ENCODE measurements around the gene TRPM3. TPM values are rescaled to one million over a fixed set of nuclear protein-coding genes. Genes with fewer than 3 reads are reported as not detected.

The TRPM3 gene
- total and polyA plus RNA-seq, 2 of the 8 experiments (the other 6 are each of a cell fraction or from before 2014, with no cell fraction given): 2.4 to 10.9 TPM

- Histone ChIP-seq H3K36me3 (ENCODE audit: control insufficient read depth in 2 of 4, insufficient read depth in 4 of 4, low read length in 3 of 4) (no peaks in the 10 kb centered on the region), H3K4me1 (replicated peaks in 1 of 4; ENCODE audit: control insufficient read depth in 3 of 4, insufficient read depth in 4 of 4, low read length in 3 of 4) (no peaks in the 10 kb centered on the region), H3K23ac (ENCODE audit: insufficient read length) (no peak overlapping the region), H2AFZ (ENCODE audit: low read length) (no peak overlapping the region), H2AK5ac (ENCODE audit: low read depth, low read length) (no peak overlapping the region), H3K23me2 (ENCODE audit: low read depth, low read length) (no peaks in the 10 kb centered on the region), H2BK20ac (ENCODE audit: low read length) (no peak overlapping the region), H3K4me2 (ENCODE audit: insufficient read depth in 1 of 2, low read depth in 2 of 2, low read length in 2 of 2) (no peak overlapping the region), H3K56ac (replicated peaks; ENCODE audit: insufficient read length, low read depth, low read length) (no peak overlapping the region), H2BK15ac (ENCODE audit: low read length) (no peak overlapping the region), H3K79me2 (ENCODE audit: control insufficient read depth in 1 of 2, insufficient read depth in 2 of 2, low read length in 2 of 2) (no peaks in the 10 kb centered on the region), H3K9ac (replicated peaks in 1 of 4; ENCODE audit: extremely low read depth in 1 of 4, low read depth in 3 of 4, low read length in 3 of 4) (no peak overlapping the region), H3K4me3 (ENCODE audit: extremely low read depth in 1 of 4, insufficient read depth in 2 of 4, low read depth in 3 of 4, low read length in 4 of 4) (no peak overlapping the region), H3K18ac (ENCODE audit: extremely low read depth, low read length) (no peak overlapping the region), H2BK120ac (replicated peaks; ENCODE audit: low read depth, low read length) (no peak overlapping the region), H4K91ac (replicated peaks; ENCODE audit: insufficient read length, low read length) (no peak overlapping the region), H4K20me1 (replicated peaks in 1 of 2; ENCODE audit: control insufficient read depth in 1 of 2, insufficient read depth in 2 of 2, low read length in 2 of 2) (no peaks in the 10 kb centered on the region), H4K5ac (ENCODE audit: insufficient read length, low read depth, low read length) (no peak overlapping the region), H3K27ac (ENCODE audit: low read depth, low read length) (no peak overlapping the region), H3K14ac (ENCODE audit: insufficient read length) (no peak overlapping the region), H2BK5ac (ENCODE audit: low read depth, low read length) (no peak overlapping the region), H2BK12ac (ENCODE audit: low read depth, low read length) (no peak overlapping the region), H3K79me1 (ENCODE audit: low read depth, low read length) (no peaks in the 10 kb centered on the region), H4K8ac (ENCODE audit: extremely low read depth, insufficient read depth, low read length) (no peak overlapping the region), H3K4ac (replicated peaks; ENCODE audit: insufficient read length, low read depth, low read length) (no peak overlapping the region), H3K27me3 (replicated peaks in 1 of 4; ENCODE audit: control insufficient read depth in 3 of 4, extremely low read depth in 1 of 4, insufficient read depth in 3 of 4, low read length in 3 of 4) (no peaks in the 10 kb centered on the region), H3K9me3 (ENCODE audit: insufficient read depth in 2 of 2, low read depth in 1 of 2, low read length in 1 of 2) (no peaks in the 10 kb centered on the region)
- CTCF ChIA-PET (ENCODE audit: partially characterized antibody): no interaction called here
- POLR2A ChIA-PET (ENCODE audit: partially characterized antibody): no interaction called here
- no peak for DNase-seq (ENCODE audit: low read depth in 1 of 2, low spot score in 2 of 2)
- FAIRE-seq: no peak
- 96% methylated on average over 1 of the region's 1 CpG; no CpG with 5 or more reads in 1 of the 2 experiments for WGBS, 2 experiments (ENCODE audit: extremely low coverage in 1 of 2, insufficient coverage in 1 of 2, insufficient read length in 1 of 2, insufficient replicate concordance in 2 of 2, low coverage in 1 of 2, low lambda C conversion rate in 2 of 2, missing lambda C conversion rate in 1 of 2)
- TF ChIP-seq SP2 (IDR thresholded peaks at IDR 0.05; ENCODE audit: low read length) (no peak), SIN3A (conservative IDR thresholded peaks at IDR 0.05 in 1 of 2, IDR thresholded peaks at IDR 0.05 in 1 of 2; ENCODE audit: low read depth in 1 of 2, low read length in 2 of 2) (no peak), EZH2 (IDR thresholded peaks at IDR 0.05; ENCODE audit: low read depth, low read length, severe bottlenecking) (no peak), NRF1 (IDR thresholded peaks at IDR 0.05; ENCODE audit: low read depth, low read length) (no peak), CBX8 (IDR thresholded peaks at IDR 0.05; ENCODE audit: borderline replicate concordance, low read depth, low read length) (no peak), SUZ12 (IDR thresholded peaks at IDR 0.05; ENCODE audit: low read length) (no peak), ZNF274 (IDR thresholded peaks at IDR 0.05; ENCODE audit: borderline replicate concordance, extremely low read depth, low read length) (no peak), MAFK (IDR thresholded peaks at IDR 0.05; ENCODE audit: low read depth, low read length) (no peak), KDM4A (IDR thresholded peaks at IDR 0.05; ENCODE audit: low read depth, low read length, severe bottlenecking) (no peak), KDM5A (IDR thresholded peaks at IDR 0.05; ENCODE audit: low read length) (no peak), BCL11A (IDR thresholded peaks at IDR 0.05; ENCODE audit: low read depth in 2 of 2, low read length in 2 of 2) (no peak), GTF2F1 (IDR thresholded peaks at IDR 0.05; ENCODE audit: borderline replicate concordance, low read depth, low read length) (no peak), CHD1 (IDR thresholded peaks at IDR 0.05; ENCODE audit: low read depth, low read length) (no peak)
- TF ChIP-seq, protein P1, sequence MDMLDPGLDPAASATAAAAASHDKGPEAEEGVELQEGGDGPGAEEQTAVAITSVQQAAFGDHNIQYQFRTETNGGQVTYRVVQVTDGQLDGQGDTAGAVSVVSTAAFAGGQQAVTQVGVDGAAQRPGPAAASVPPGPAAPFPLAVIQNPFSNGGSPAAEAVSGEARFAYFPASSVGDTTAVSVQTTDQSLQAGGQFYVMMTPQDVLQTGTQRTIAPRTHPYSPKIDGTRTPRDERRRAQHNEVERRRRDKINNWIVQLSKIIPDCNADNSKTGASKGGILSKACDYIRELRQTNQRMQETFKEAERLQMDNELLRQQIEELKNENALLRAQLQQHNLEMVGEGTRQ (IDR thresholded peaks at IDR 0.05; ENCODE audit: low read length): no peak
Measured at GRCh38 chr9:70675868-70676370, 445.5 kb downstream of the TRPM3 start.

Data from H1 (cell line).